PC-9 (cell line): ENCODE measurements around the gene TMTC2.

Experiments used
- CTCF ChIP-seq: fragments of 200-600 bp; sonication (generic); conservative IDR thresholded peaks from 2 replicates; pipeline ENCODE4 v1.6.1; 2017; ENCODE audit warnings: mixed run types, antibody characterized with exemption, mild to moderate bottlenecking, moderate library complexity
- EZH2 ChIP-seq: fragments of 200-600 bp; sonication (generic); IDR thresholded peaks from 2 replicates; pipeline ENCODE4 v1.8.0; 2017; ENCODE audit warnings: antibody characterized with exemption, low read depth

- TF ChIP-seq CTCF, result no peak
- no peak for TF ChIP-seq EZH2
Observed at GRCh38 chr12:82793751-82794281, 107.1 kb downstream of the TMTC2 start.
